ENCODE data around the gene RABGEF1. TPM values are rescaled to one million over a fixed set of nuclear protein-coding genes. Genes with fewer than 3 reads are reported as not detected.
A peak's percentile ranks its signal among the peaks of the same experiment; 100 is the strongest.

The RABGEF1 gene
- total and polyA plus RNA-seq, 9 of the 15 experiments (the other 6 are each of a cell fraction or from before 2014, with no cell fraction given): 7.0 to 29.3 (median 20.5) TPM

DNA sequence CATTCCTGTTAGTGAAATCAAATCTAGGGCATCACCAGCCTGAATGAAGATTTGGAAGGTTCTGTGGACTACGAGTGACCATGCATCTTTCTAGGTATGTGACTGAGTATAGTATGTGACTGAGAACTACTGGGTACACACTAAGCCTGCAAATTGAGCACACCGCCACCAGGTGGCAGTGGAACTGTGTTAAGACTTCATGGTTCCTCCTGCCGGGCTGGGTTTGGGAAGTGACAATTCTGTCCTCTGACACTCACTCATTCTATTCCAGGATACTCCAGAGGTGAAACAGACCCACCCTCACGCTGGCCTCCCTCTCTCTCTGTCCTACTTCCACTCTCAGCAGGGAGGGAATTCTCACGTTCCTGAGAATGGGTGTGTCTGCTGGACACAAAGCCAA is 96.5 kb downstream of the RABGEF1 start (continued):
- peak in 1 of 2 experiments; percentile 44; a peak in 1 of 3 replicates for TF ChIP-seq CBX3 (IDR thresholded peaks at IDR 0.05; ENCODE audit: borderline replicate concordance in 1 of 2, low read length in 2 of 2)
- peak; percentile 67 to 80 for TF ChIP-seq RAD21 (CRISPR knock-in tag; conservative IDR thresholded peaks at IDR 0.05 in 1 of 2, IDR thresholded peaks at IDR 0.05 in 1 of 2)
- TF ChIP-seq, protein P1, sequence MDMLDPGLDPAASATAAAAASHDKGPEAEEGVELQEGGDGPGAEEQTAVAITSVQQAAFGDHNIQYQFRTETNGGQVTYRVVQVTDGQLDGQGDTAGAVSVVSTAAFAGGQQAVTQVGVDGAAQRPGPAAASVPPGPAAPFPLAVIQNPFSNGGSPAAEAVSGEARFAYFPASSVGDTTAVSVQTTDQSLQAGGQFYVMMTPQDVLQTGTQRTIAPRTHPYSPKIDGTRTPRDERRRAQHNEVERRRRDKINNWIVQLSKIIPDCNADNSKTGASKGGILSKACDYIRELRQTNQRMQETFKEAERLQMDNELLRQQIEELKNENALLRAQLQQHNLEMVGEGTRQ (CRISPR knock-in tag; IDR thresholded peaks at IDR 0.05): no peak

DNA sequence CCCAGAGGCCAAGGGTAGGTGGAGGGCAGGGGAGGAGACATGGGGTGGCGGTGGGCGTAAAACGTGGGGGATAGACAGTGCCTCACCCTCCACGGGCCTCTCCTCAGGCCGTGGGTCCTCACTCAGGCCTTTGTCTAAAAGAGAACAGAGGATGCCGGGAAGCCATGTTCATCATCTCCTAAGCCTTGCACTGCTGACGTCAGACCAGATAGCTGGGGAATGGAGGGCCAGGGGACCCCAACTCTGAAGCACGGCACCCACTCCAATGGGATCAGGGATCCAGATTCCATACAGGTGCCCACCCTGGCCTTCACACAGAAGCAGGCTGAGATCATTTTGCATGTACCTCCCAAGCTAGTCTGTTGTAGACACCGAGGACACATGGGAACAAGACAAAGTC is 97.1 kb downstream of the RABGEF1 start:
- no peak overlapping the region for H3K4me2 ChIP-seq (ENCODE audit: insufficient read depth, low read length)
- no peak overlapping the region for H3K27ac ChIP-seq (ENCODE audit: extremely low read depth, low read depth, low read length)
- peaks cover 0 to 7% of the 10 kb centered on the region in 2 experiments; a peak in 1 of 5 replicates for H3K4me1 ChIP-seq (replicated peaks in 1 of 2; ENCODE audit: control insufficient read depth in 2 of 2, insufficient read depth in 2 of 2, low read length in 2 of 2)
- intact Hi-C loops (cut with micrococcal nuclease): loop anchor here (1.0 kb wide), 1 partner anchor 58 kb away; no protein-coding TSS in a partner anchor
- BruUV-seq (replicated peaks): no TSS peak
- no peaks in the 10 kb centered on the region for H3K79me2 ChIP-seq (ENCODE audit: control insufficient read depth, insufficient read depth, low read length)
- WGBS (ENCODE audit: insufficient coverage, low coverage, missing lambda C conversion rate): 65% methylated on average over 9 of the region's 9 CpGs
- H4K20me1 ChIP-seq (replicated peaks; ENCODE audit: control insufficient read depth, insufficient read depth, low read length): no peaks in the 10 kb centered on the region
- FAIRE-seq (no peak), DNase-seq (ENCODE audit: extremely low read depth in 1 of 4, low spot score in 3 of 4) (no peak), ATAC-seq (no peak)
- H3K4me3 ChIP-seq: no peak overlapping the region
- peaks cover 6% of the 10 kb centered on the region; the same call in 1 of the 2 replicates for H3K9me3 ChIP-seq (replicated peaks; ENCODE audit: control insufficient read depth, insufficient read depth, low read depth, low read length)
- ChIA-PET CTCF (ENCODE audit: low intra/inter-chr PET ratio) (no interaction called here), POLR2A (no interaction called here)
- no peaks in the 10 kb centered on the region for H3K27me3 ChIP-seq (ENCODE audit: control insufficient read depth in 2 of 2, insufficient read depth in 2 of 2, low read length in 2 of 2)
- no peaks in the 10 kb centered on the region for H3K9me1 ChIP-seq (ENCODE audit: control insufficient read depth, insufficient read depth, low read length)
- in situ Hi-C loops (cut with MboI): no loop called here
- no peaks in the 10 kb centered on the region for H3K36me3 ChIP-seq (ENCODE audit: control insufficient read depth, insufficient read depth, low read length)
- no peak overlapping the region for H3K9ac ChIP-seq (ENCODE audit: insufficient read depth in 1 of 2, low read depth in 2 of 2, low read length in 2 of 2)
- H2AFZ ChIP-seq (ENCODE audit: low read depth, low read length): peak overlapping the region; percentile 68
- TF ChIP-seq, protein P2, sequence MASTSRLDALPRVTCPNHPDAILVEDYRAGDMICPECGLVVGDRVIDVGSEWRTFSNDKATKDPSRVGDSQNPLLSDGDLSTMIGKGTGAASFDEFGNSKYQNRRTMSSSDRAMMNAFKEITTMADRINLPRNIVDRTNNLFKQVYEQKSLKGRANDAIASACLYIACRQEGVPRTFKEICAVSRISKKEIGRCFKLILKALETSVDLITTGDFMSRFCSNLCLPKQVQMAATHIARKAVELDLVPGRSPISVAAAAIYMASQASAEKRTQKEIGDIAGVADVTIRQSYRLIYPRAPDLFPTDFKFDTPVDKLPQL (IDR thresholded peaks at IDR 0.05; ENCODE audit: extremely low read depth, insufficient read length): no peak
- TF ChIP-seq NR1H2 (CRISPR knock-in tag; IDR thresholded peaks at IDR 0.05) (no peak), ZKSCAN1 (IDR thresholded peaks at IDR 0.05; ENCODE audit: low read depth, low read length) (no peak), HNRNPH1 (optimal IDR thresholded peaks at IDR 0.05; ENCODE audit: low read depth, low read length) (no peak), PHF21A (IDR thresholded peaks at IDR 0.05; ENCODE audit: borderline replicate concordance, low read depth) (no peak), OTX1 (CRISPR knock-in tag; IDR thresholded peaks at IDR 0.05) (no peak), HNRNPUL1 (IDR thresholded peaks at IDR 0.05; ENCODE audit: low read length) (no peak), ZNF23 (CRISPR knock-in tag; IDR thresholded peaks at IDR 0.05) (no peak), PCBP1 (IDR thresholded peaks at IDR 0.05; ENCODE audit: low read depth, low read length, poor library complexity, severe bottlenecking) (no peak), SNRNP70 (optimal IDR thresholded peaks at IDR 0.05; ENCODE audit: low read depth, low read length) (no peak), CSDE1 (IDR thresholded peaks at IDR 0.05) (no peak), HSF4 (CRISPR knock-in tag; IDR thresholded peaks at IDR 0.05; ENCODE audit: borderline replicate concordance) (no peak), ZNF707 (CRISPR knock-in tag; conservative IDR thresholded peaks at IDR 0.05) (no peak), ZNF785 (CRISPR knock-in tag; IDR thresholded peaks at IDR 0.05) (no peak), ZNF57 (CRISPR knock-in tag; IDR thresholded peaks at IDR 0.05) (no peak), ZFPM2 (CRISPR knock-in tag; IDR thresholded peaks at IDR 0.05) (no peak), PML (IDR thresholded peaks at IDR 0.05; ENCODE audit: low read length) (no peak)
- TF ChIP-seq, protein P3, sequence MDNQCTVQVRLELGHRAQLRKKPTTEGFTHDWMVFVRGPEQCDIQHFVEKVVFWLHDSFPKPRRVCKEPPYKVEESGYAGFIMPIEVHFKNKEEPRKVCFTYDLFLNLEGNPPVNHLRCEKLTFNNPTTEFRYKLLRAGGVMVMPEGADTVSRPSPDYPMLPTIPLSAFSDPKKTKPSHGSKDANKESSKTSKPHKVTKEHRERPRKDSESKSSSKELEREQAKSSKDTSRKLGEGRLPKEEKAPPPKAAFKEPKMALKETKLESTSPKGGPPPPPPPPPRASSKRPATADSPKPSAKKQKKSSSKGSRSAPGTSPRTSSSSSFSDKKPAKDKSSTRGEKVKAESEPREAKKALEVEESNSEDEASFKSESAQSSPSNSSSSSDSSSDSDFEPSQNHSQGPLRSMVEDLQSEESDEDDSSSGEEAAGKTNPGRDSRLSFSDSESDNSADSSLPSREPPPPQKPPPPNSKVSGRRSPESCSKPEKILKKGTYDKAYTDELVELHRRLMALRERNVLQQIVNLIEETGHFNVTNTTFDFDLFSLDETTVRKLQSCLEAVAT (IDR thresholded peaks at IDR 0.05): no peak
